Motor neuron (in vitro differentiated cells): ENCODE results near the gene EIF4A3. TPM values are rescaled to one million over a fixed set of nuclear protein-coding genes. Genes with fewer than 3 reads are reported as not detected.

Experiments used
- ATAC-seq, 8 experiments: fragments of 200-7000 bp; cut with Tn5 transposase; replicated peaks in 6 of 8; 2 replicates each; pipeline ENCODE4 v1.8.0; 2021; ENCODE audit warnings: mild to moderate bottlenecking in 8 of 8, moderate library complexity in 8 of 8
- H3K27ac ChIP-seq, 2 donors: fragments of 250-450 bp; sonication (Bioruptor Pico); 2 replicates each; pipeline ENCODE4 v1.9.0; 2021; ENCODE audit warnings: antibody characterized with exemption in 2 of 2, mild to moderate bottlenecking in 2 of 2, moderate library complexity in 1 of 2
- H3K4me1 ChIP-seq, 2 donors: fragments of 250-450 bp; sonication (Bioruptor Pico); replicated peaks in 1 of 2; 2 replicates each; pipeline ENCODE4 v1.6.1; 2021; ENCODE audit warnings: antibody characterized with exemption in 2 of 2, mild to moderate bottlenecking in 2 of 2, moderate library complexity in 1 of 2
- H3K4me3 ChIP-seq, 5 donors: fragments of 250-450 bp; sonication (Bioruptor Pico); 2 replicates each; pipeline ENCODE4 v1.9.0; 2021; ENCODE audit warnings: antibody characterized with exemption in 5 of 5, mild to moderate bottlenecking in 5 of 5, moderate library complexity in 4 of 5
- WGBS, 10 experiments: fragments of 450-650 bp; shearing (Covaris generic); methylation state at CpG; one replicate each; pipeline ENCODE4 v1.0.0; 2022; 5-methylcytosine and 5-hydroxymethylcytosine counted together
- in situ Hi-C, 9 experiments: fragments of 400-800 bp; cut with MboI; loops; one replicate each; pipeline ENCODE4 v1.15.0; 2021; ENCODE audit warnings: low sequenced_read_pairs in 9 of 9, low pct_unique_long_range_greater_than_20kb in 2 of 9; ENCODE audit not compliant: unreplicated experiment in 9 of 9
- total RNA-seq, 8 experiments: library from RNA; unstranded; fragments of 300-600 nt; gene quantifications; 2 replicates each; pipeline versions ENCODE4 v1.2.3 to v1.2.4, GENCODE V29; 2022

EIF4A3 gene
- total RNA-seq, 8 experiments from 2014 or later = 63.4 to 192 (median 95.1) TPM

DNA sequence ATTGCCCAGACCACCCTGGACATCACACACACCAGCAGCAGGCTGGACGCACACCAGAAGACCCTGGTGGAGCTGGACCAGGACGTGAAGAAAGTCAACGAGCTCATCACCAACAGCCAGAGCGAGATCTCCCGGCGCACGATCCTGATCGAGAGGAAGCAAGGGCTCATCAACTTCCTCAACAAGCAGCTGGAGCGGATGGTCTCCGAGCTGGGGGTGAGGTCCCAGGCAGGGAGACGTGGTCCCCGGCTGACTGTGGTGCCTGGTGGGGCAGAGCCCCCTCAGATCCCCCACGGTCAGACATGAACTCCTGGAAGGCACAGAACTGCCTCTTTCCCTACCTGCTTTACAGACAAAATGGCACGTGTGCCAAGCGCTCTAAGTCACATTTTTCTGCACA lies 62.2 kb downstream of the EIF4A3 start:
- 80 to 96% (median 91%) methylated on average over 1 to 9 of the region's 15 CpGs; no CpG with 5 or more reads in 3 of the 10 experiments for WGBS, 10 experiments
- in situ Hi-C loops = no loop called here
- no peak overlapping the region for H3K27ac ChIP-seq
- no peak for ATAC-seq
- no peak overlapping the region for H3K4me3 ChIP-seq
- peaks cover 0 to 6% of the 10 kb centered on the region in 2 donors for H3K4me1 ChIP-seq

Other genes with a start within 250 kb of the EIF4A3 start
- 10 to 100 TPM; 12.9 to 50.5 (median 33.4) TPM for gene TBC1D16, start 111.3 kb downstream of the EIF4A3 start, total RNA-seq
- gene CCDC40, start 110.5 kb downstream of the EIF4A3 start, total RNA-seq = 10 to 100 TPM in 3 of 8 experiments, 1 to 10 TPM in 5; 2.3 to 23.0 (median 8.2) TPM
- 10 to 100 TPM; 16.1 to 66.3 (median 35.8) TPM for gene GAA, start 45.5 kb downstream of the EIF4A3 start, total RNA-seq
- gene CARD14, start 22.9 kb upstream of the EIF4A3 start, total RNA-seq = 1 to 10 TPM in 5 of 8 experiments, under 1 TPM in 3; 0.50 to 6.1 (median 2.0) TPM
- gene SGSH, start 73.2 kb upstream of the EIF4A3 start, total RNA-seq = 10 to 100 TPM in 5 of 8 experiments, 1 to 10 TPM in 3; 5.5 to 56.6 (median 11.2) TPM
- 10 to 100 TPM in 7 of 8 experiments, 1 to 10 TPM in 1; 9.1 to 41.3 (median 18.1) TPM for gene SLC26A11, start 73.3 kb upstream of the EIF4A3 start, total RNA-seq
- 100 to 1,000 TPM in 1 of 8 experiments, 10 to 100 TPM in 6, 1 to 10 TPM in 1; 9.2 to 161 (median 29.6) TPM for gene RNF213, start 113.7 kb upstream of the EIF4A3 start, total RNA-seq